Stimulated activated CD8-positive, alpha-beta memory T cell treated with anti-CD3 and anti-CD28 coated beads, Interleukin-7, amount 100 ng/mL, for 1 hour (primary cell): ENCODE results near the gene WDFY4.

ENCODE experiments used
- DNase-seq, 2 donors: peaks; one replicate each; pipeline ENCODE4 v3.0.0-alpha.2; 2020; ENCODE audit warnings: low read depth in 2 of 2

WDFY4 gene

GRCh38 chr10:48745662-48746245 is 61.1 kb downstream of the WDFY4 start:
- DNase-seq, result no peak

GRCh38 chr10:48748573-48748972 is 63.9 kb downstream of the WDFY4 start:
- DNase-seq, result no peak

GRCh38 chr10:48749254-48749787 is 64.6 kb downstream of the WDFY4 start:
- no peak for DNase-seq

GRCh38 chr10:48750019-48750418 is 65.3 kb downstream of the WDFY4 start:
- no peak for DNase-seq

- DNase-seq, result no peak
Observed at GRCh38 chr10:48750991-48751390, 66.3 kb downstream of the WDFY4 start.

GRCh38 chr10:48751730-48752129 is 67.1 kb downstream of the WDFY4 start:
- no peak for DNase-seq

GRCh38 chr10:48758411-48758810 is 73.7 kb downstream of the WDFY4 start:
- DNase-seq, result no peak

GRCh38 chr10:48759113-48759901 is 74.6 kb downstream of the WDFY4 start:
- no peak for DNase-seq

GRCh38 chr10:48760983-48761382 is 76.3 kb downstream of the WDFY4 start:
- no peak for DNase-seq

- DNase-seq, result no peak
Observed at GRCh38 chr10:48762064-48763042, 77.7 kb downstream of the WDFY4 start.

GRCh38 chr10:48763403-48763965 is 78.8 kb downstream of the WDFY4 start:
- DNase-seq, result no peak

- no peak for DNase-seq
Observed at GRCh38 chr10:48764486-48764885, 79.8 kb downstream of the WDFY4 start.

- DNase-seq, result no peak
Observed at GRCh38 chr10:48765039-48765438, 80.4 kb downstream of the WDFY4 start.

- DNase-seq, result no peak
Observed at GRCh38 chr10:48765527-48765926, 80.9 kb downstream of the WDFY4 start.

- DNase-seq, result no peak
Observed at GRCh38 chr10:48767373-48768143, 82.9 kb downstream of the WDFY4 start.

- DNase-seq, result no peak
Observed at GRCh38 chr10:48768144-48768766, 83.6 kb downstream of the WDFY4 start.

GRCh38 chr10:48768926-48769325 is 84.3 kb downstream of the WDFY4 start:
- DNase-seq, result no peak

- DNase-seq, result no peak
Observed at GRCh38 chr10:48769706-48770435, 85.2 kb downstream of the WDFY4 start.

- no peak for DNase-seq
Observed at GRCh38 chr10:48770561-48771089, 86.0 kb downstream of the WDFY4 start.

GRCh38 chr10:48771234-48771633 is 86.6 kb downstream of the WDFY4 start:
- DNase-seq, result no peak
